ENCODE measurements around the gene SMPD2. TPM values are rescaled to one million over a fixed set of nuclear protein-coding genes. Genes with fewer than 3 reads are reported as not detected.
A peak's percentile ranks its signal among the peaks of the same experiment; 100 is the strongest.

Gene SMPD2
- total RNA-seq, 1 donor from 2014 or later: 19.7 TPM

GRCh38 chr6:109428889-109429477, 11.5 kb upstream of the SMPD2 start:
- TF ChIP-seq CTCF (IDR thresholded peaks at IDR 0.05; ENCODE audit: insufficient read depth, low read length, severe bottlenecking): no peak
- no peak for DNase-seq (ENCODE audit: low read depth)
- no peak for FAIRE-seq
- no peak overlapping the region for H3K4me3 ChIP-seq (ENCODE audit: low read depth, low read length)
- no peaks in the 10 kb centered on the region for H3K36me3 ChIP-seq (ENCODE audit: control insufficient read depth, insufficient read depth, low read length)
- H3K27me3 ChIP-seq (ENCODE audit: control insufficient read depth, insufficient read depth, low read length): no peaks in the 10 kb centered on the region

GRCh38 chr6:109429496-109429895, 11.0 kb upstream of the SMPD2 start:
- no peak overlapping the region for H3K4me3 ChIP-seq (ENCODE audit: low read depth, low read length)
- FAIRE-seq (no peak), DNase-seq (ENCODE audit: low read depth) (no peak)
- no peak for TF ChIP-seq CTCF (IDR thresholded peaks at IDR 0.05; ENCODE audit: insufficient read depth, low read length, severe bottlenecking)
- H3K36me3 ChIP-seq (ENCODE audit: control insufficient read depth, insufficient read depth, low read length): no peaks in the 10 kb centered on the region
- H3K27me3 ChIP-seq (ENCODE audit: control insufficient read depth, insufficient read depth, low read length): no peaks in the 10 kb centered on the region

GRCh38 chr6:109434456-109434855, 6.1 kb upstream of the SMPD2 start:
- Histone ChIP-seq H3K36me3 (ENCODE audit: control insufficient read depth, insufficient read depth, low read length) (no peaks in the 10 kb centered on the region), H3K27me3 (ENCODE audit: control insufficient read depth, insufficient read depth, low read length) (no peaks in the 10 kb centered on the region), H3K4me3 (ENCODE audit: low read depth, low read length) (no peak overlapping the region)
- FAIRE-seq (peak; percentile 66), DNase-seq (ENCODE audit: low read depth) (no peak)
- no peak for TF ChIP-seq CTCF (IDR thresholded peaks at IDR 0.05; ENCODE audit: insufficient read depth, low read length, severe bottlenecking)

GRCh38 chr6:109436041-109436440, 4.5 kb upstream of the SMPD2 start:
- FAIRE-seq: no peak
- Histone ChIP-seq H3K27me3 (ENCODE audit: control insufficient read depth, insufficient read depth, low read length) (no peaks in the 10 kb centered on the region), H3K4me3 (ENCODE audit: low read depth, low read length) (no peak overlapping the region), H3K36me3 (ENCODE audit: control insufficient read depth, insufficient read depth, low read length) (no peaks in the 10 kb centered on the region)
- DNase-seq (ENCODE audit: low read depth): no peak
- no peak for TF ChIP-seq CTCF (IDR thresholded peaks at IDR 0.05; ENCODE audit: insufficient read depth, low read length, severe bottlenecking)

GRCh38 chr6:109441069-109441816, 719 bp downstream of the SMPD2 start:
- peak; percentile 56 for DNase-seq (ENCODE audit: low read depth)
- Histone ChIP-seq H3K36me3 (ENCODE audit: control insufficient read depth, insufficient read depth, low read length) (peaks cover 15% of the 10 kb centered on the region), H3K4me3 (ENCODE audit: low read depth, low read length) (peak overlapping the region; percentile 83), H3K27me3 (ENCODE audit: control insufficient read depth, insufficient read depth, low read length) (no peaks in the 10 kb centered on the region)
- no peak for FAIRE-seq
- TF ChIP-seq CTCF (IDR thresholded peaks at IDR 0.05; ENCODE audit: insufficient read depth, low read length, severe bottlenecking): peak; percentile 25
